B cell (primary cell): Measurements from ENCODE around the gene NAE1. TPM values are rescaled to one million over a fixed set of nuclear protein-coding genes. Genes with fewer than 3 reads are reported as not detected.

ENCODE experiments used
- ATAC-seq: fragments of 200-7000 bp; cut with Tn5 transposase; one replicate; pipeline ENCODE4 v1.10.0; 2021; ENCODE audit warnings: low read depth, mild to moderate bottlenecking, moderate number of reproducible peaks, moderate library complexity
- CTCF ChIA-PET: fragments of 350-600 bp; sonication (Branson Sonifier 250); formaldehyde crosslinking; loops from one replicate; lab custom pipeline; 2021; ENCODE audit warnings: antibody characterized with exemption, inconsistent platforms; lab: Charles Lee
- POLR2A ChIA-PET: fragments of 350-600 bp; sonication (Branson Sonifier 250); formaldehyde crosslinking; loops from one replicate; lab custom pipeline; 2021; ENCODE audit warnings: antibody characterized with exemption; lab: Charles Lee
- DNase-seq: peaks from one replicate; pipeline ENCODE4 v3.0.0; 2013
- H2AFZ ChIP-seq: 2 replicates; pipeline ENCODE4 v1.6.1; 2012; ENCODE audit warnings: mild to moderate bottlenecking, low read depth, low read length; ENCODE audit not compliant: insufficient read depth, poor library complexity, severe bottlenecking
- H3K27ac ChIP-seq, 2 donors: 1 replicate in 1 of 2; 2 replicates in 1 of 2; pipeline ENCODE4 v1.5.1; 2012 to 2013; ENCODE audit warnings: low read length in 2 of 2, mild to moderate bottlenecking in 2 of 2, moderate library complexity in 1 of 2
- H3K27me3 ChIP-seq, 4 experiments: fragments of 200-600 bp in 1 of 4; sonication (generic) in 1 of 4; replicated peaks in 1 of 4; 1 replicate in 2 of 4; 2 replicates in 2 of 4; pipeline versions ENCODE4 v1.6.1 to v1.7.0; 2013 to 2016; ENCODE audit warnings: low read length in 3 of 4, mild to moderate bottlenecking in 2 of 4, mixed read lengths in 1 of 4, moderate library complexity in 1 of 4; ENCODE audit not compliant: insufficient read depth in 4 of 4, control insufficient read depth in 3 of 4; ENCODE audit errors: control extremely low read depth in 1 of 4
- H3K36me3 ChIP-seq, 2 experiments: replicated peaks in 1 of 2; 1 replicate in 1 of 2; 2 replicates in 1 of 2; pipeline versions ENCODE4 v1.6.1 to v1.7.1; 2013; ENCODE audit warnings: low read length in 1 of 2; ENCODE audit not compliant: insufficient read depth in 2 of 2, control insufficient read depth in 1 of 2; ENCODE audit errors: control extremely low read depth in 1 of 2, extremely low read depth in 1 of 2
- H3K4me1 ChIP-seq, 2 donors: fragments of 200-600 bp in 1 of 2; sonication (generic) in 1 of 2; 1 replicate in 1 of 2; 2 replicates in 1 of 2; pipeline versions ENCODE4 v1.5.1 to v1.6.1; 2013 to 2017; ENCODE audit warnings: low read length in 2 of 2; ENCODE audit not compliant: control insufficient read depth in 2 of 2, insufficient read depth in 2 of 2
- H3K4me2 ChIP-seq: replicated peaks from 2 replicates; pipeline ENCODE3; 2012; ENCODE audit warnings: mild to moderate bottlenecking, low read depth, low read length; ENCODE audit not compliant: poor library complexity, severe bottlenecking
- H3K4me3 ChIP-seq, 5 experiments: fragments of 200-600 bp in 1 of 5; sonication (generic) in 1 of 5; 1 replicate in 3 of 5; 2 replicates in 2 of 5; pipeline versions ENCODE4 v1.5.1 to v1.7.0; 2011 to 2016; ENCODE audit warnings: low read length in 4 of 5, mild to moderate bottlenecking in 4 of 5, low read depth in 2 of 5, control low read depth in 1 of 5, moderate library complexity in 1 of 5; ENCODE audit not compliant: insufficient read depth in 1 of 5; ENCODE audit errors: control extremely low read depth in 1 of 5, extremely low read depth in 1 of 5
- H3K79me2 ChIP-seq: fragments of 200-600 bp; sonication (generic); one replicate; pipeline ENCODE4 v1.6.0; 2016; ENCODE audit warnings: low read length; ENCODE audit not compliant: control insufficient read depth, insufficient read depth
- H3K9ac ChIP-seq: fragments of 200-600 bp; sonication (generic); 2 replicates; pipeline ENCODE4 v1.6.1; 2017; ENCODE audit warnings: mild to moderate bottlenecking, low read length, moderate library complexity
- H3K9me3 ChIP-seq, 3 donors: one replicate each; pipeline versions ENCODE4 v1.6.1 to v1.7.1; 2013; ENCODE audit warnings: low read length in 2 of 3; ENCODE audit not compliant: control insufficient read depth in 2 of 3, insufficient read depth in 1 of 3; ENCODE audit errors: control extremely low read depth in 1 of 3
- H4K20me1 ChIP-seq: 2 replicates; pipeline ENCODE4 v1.6.0; 2012; ENCODE audit warnings: mild to moderate bottlenecking, low read length; ENCODE audit not compliant: insufficient read depth, control insufficient read depth, poor library complexity, severe bottlenecking
- H3K27ac Mint-ChIP-seq: one replicate; pipeline ENCODE4 v1.8.0; 2021; ENCODE audit warnings: mixed read lengths
- H3K27me3 Mint-ChIP-seq: one replicate; pipeline ENCODE4 v1.8.0; 2021; ENCODE audit warnings: mixed read lengths
- H3K4me1 Mint-ChIP-seq: one replicate; pipeline ENCODE4 v1.8.0; 2021; ENCODE audit warnings: mixed read lengths
- H3K4me3 Mint-ChIP-seq: one replicate; pipeline ENCODE4 v1.8.0; 2021; ENCODE audit warnings: mixed read lengths
- H3K9me3 Mint-ChIP-seq: one replicate; pipeline ENCODE4 v1.8.0; 2022; ENCODE audit warnings: mixed read lengths; ENCODE audit not compliant: insufficient read depth
- EZH2 ChIP-seq: IDR thresholded peaks from 2 replicates; pipeline ENCODE4 v1.6.1; 2012; ENCODE audit warnings: borderline replicate concordance, low read depth, mild to moderate bottlenecking, moderate library complexity, low read length; ENCODE audit not compliant: insufficient read depth, poor library complexity, severe bottlenecking
- WGBS: methylation state at CpG from one replicate; pipeline ENCODE4 v1.1.5; 2013; ENCODE audit warnings: missing lambda C conversion rate; ENCODE audit not compliant: insufficient coverage; 5-methylcytosine and 5-hydroxymethylcytosine counted together
- intact Hi-C: fragments of 100-400 bp; cut with micrococcal nuclease; formaldehyde crosslinking; loops from one replicate; pipeline ENCODE4 v1.10.0; 2022
- polyA plus RNA-seq: library from polyadenylated mRNA; depleted of rRNA; stranded (reverse); fragments of >200 nt; gene quantifications from 2 replicates; pipeline ENCODE4 v1.2.3, GENCODE V29; 2012
- total RNA-seq, 2 donors: library from RNA; stranded (reverse); fragments of 120-200 nt in 1 of 2; gene quantifications; 1 replicate in 1 of 2; 2 replicates in 1 of 2; pipeline versions ENCODE4 v1.2.3 to v1.2.4, GENCODE V29; 2013 to 2022
- TF ChIP-seq, protein P1 (sequence below): fragments of 200-600 bp; IDR thresholded peaks from one replicate; pipeline ENCODE4 v1.8.0; 2022; ENCODE audit warnings: antibody characterized with exemption, mild to moderate bottlenecking

Gene NAE1
- total and polyA plus RNA-seq, 2 donors (not counting 1 experiment from before 2014, with no cell fraction given): 19.3 to 57.6 TPM

DNA sequence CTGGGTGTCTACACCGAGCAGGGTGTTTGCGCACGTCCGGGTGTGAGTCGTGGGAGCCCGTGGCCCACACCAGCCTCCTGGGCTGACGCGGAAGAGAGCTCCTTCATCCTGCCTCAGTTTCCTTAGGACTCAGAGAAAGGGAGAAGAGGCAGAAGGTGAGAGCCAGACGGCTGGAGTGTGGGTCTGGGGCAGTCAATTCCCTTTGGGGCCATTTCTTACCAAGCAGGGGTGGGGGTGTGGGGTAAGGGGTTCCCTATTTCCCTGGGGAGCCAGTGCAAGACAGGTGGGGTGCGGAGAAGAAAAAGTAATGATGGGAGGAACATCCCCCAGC is 14.3 kb upstream of the NAE1 start:
- H3K9me3 Mint-ChIP-seq: no peaks in the 10 kb centered on the region
- Histone ChIP-seq H3K9me3 (no peaks in the 10 kb centered on the region), H3K9ac (peak overlapping the region; percentile 51), H3K4me1 (peaks cover 17 to 18% of the 10 kb centered on the region in 2 donors), H3K79me2 (no peaks in the 10 kb centered on the region), H3K36me3 (no peaks in the 10 kb centered on the region), H3K4me3 (no peak overlapping the region), H2AFZ (peak overlapping the region; percentile 49), H3K4me2 (peak overlapping the region; percentile 76), H3K27me3 (peaks cover 0 to 39% (median 15%) of the 10 kb centered on the region in 4 experiments), H4K20me1 (no peaks in the 10 kb centered on the region), H3K27ac (no peak overlapping the region)
- H3K27me3 Mint-ChIP-seq: peaks cover 47% of the 10 kb centered on the region
- peak overlapping the region; percentile 32 for H3K4me3 Mint-ChIP-seq
- no peak overlapping the region for H3K27ac Mint-ChIP-seq
- 7% methylated on average over 9 of the region's 10 CpGs for WGBS
- intact Hi-C loops: no loop called here
- TF ChIP-seq EZH2: no peak
- TF ChIP-seq, protein P1, sequence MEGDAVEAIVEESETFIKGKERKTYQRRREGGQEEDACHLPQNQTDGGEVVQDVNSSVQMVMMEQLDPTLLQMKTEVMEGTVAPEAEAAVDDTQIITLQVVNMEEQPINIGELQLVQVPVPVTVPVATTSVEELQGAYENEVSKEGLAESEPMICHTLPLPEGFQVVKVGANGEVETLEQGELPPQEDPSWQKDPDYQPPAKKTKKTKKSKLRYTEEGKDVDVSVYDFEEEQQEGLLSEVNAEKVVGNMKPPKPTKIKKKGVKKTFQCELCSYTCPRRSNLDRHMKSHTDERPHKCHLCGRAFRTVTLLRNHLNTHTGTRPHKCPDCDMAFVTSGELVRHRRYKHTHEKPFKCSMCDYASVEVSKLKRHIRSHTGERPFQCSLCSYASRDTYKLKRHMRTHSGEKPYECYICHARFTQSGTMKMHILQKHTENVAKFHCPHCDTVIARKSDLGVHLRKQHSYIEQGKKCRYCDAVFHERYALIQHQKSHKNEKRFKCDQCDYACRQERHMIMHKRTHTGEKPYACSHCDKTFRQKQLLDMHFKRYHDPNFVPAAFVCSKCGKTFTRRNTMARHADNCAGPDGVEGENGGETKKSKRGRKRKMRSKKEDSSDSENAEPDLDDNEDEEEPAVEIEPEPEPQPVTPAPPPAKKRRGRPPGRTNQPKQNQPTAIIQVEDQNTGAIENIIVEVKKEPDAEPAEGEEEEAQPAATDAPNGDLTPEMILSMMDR: no peak
- DNase-seq: no peak
- no peak for ATAC-seq
- ChIA-PET CTCF (interaction anchor here (1.4 kb wide), 1 partner anchor 15 kb away, joined by 3 read pairs; the partner anchor contains the start of gene NAE1), POLR2A (no interaction called here)
- peaks cover 18% of the 10 kb centered on the region for H3K4me1 Mint-ChIP-seq

DNA sequence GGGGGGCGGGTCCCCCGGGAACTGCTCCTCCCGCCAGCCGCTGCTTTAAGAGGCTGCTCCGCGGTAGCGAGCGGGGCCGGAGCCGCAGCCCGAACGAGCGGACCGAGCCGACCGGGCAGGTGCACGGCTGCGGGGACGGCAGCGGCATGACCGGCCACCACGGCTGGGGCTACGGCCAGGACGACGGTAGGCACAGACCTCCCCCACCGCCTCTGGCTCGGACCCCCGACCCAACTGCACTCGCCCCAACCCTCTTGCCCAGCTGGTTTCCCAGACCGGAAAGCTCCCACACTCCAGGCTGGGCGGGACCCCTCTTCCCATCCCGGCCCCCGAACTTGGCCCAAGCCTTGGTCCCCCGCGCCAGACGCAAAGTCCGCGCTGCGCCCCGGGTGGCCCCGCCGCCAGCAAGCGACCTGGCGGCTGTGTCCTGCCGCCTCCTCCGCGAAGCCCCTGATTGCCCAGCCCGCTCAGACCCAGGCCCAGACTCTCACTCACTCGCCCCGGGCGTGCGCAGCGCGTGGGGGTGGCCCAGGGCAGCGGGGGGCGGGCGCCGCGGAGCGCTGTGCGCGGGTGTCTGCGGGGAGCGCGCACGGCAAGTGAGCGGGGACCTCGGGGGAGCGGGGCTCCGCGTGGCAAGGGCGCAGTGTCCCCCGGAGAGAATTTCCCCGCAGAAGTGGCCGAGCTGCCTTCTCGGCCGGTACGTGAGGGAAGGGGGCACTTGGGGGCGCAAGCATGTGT is 13.7 kb upstream of the NAE1 start, which contains the start of gene CA7:
CA7 (plus strand) TSS at position 73 of the 738 bp plus-strand sequence; CDS start at position 147, 74 bp downstream.
- H3K27ac ChIP-seq: no peak within 1 kb of the TSS
- peaks cover 17 to 18% of the 10 kb centered on the region in 2 donors for H3K4me1 ChIP-seq
- H3K79me2 ChIP-seq: no peaks in the 10 kb centered on the region
- Mint-ChIP-seq H3K27ac (no peak within 1 kb of the TSS), H3K4me1 (peaks cover 18% of the 10 kb centered on the region), H3K9me3 (no peaks in the 10 kb centered on the region), H3K27me3 (peaks cover 47% of the 10 kb centered on the region), H3K4me3 (peak within 1 kb of the TSS; percentile 74)
- H3K9ac ChIP-seq: peak within 1 kb of the TSS; percentile 51
- ChIA-PET CTCF (interaction anchor here (0.8 to 3.3 kb wide), 4 partner anchors 14 to 29 kb away, joined by 3 to 16 read pairs (median 3); partner anchors contain the start of gene NAE1), POLR2A (no interaction called here)
- peak within 1 kb of the TSS in 3 of 5 experiments; percentile 15 to 33 (median 29) for H3K4me3 ChIP-seq
- H3K9me3 ChIP-seq: no peaks in the 10 kb centered on the region
- peak within 1 kb of the TSS; percentile 49 for H2AFZ ChIP-seq
- H3K4me2 ChIP-seq: peak within 1 kb of the TSS; percentile 76
- peaks cover 0 to 39% (median 15%) of the 10 kb centered on the region in 4 experiments for H3K27me3 ChIP-seq
- DNase-seq (no peak), ATAC-seq (no peak)
- H3K36me3 ChIP-seq: no peaks in the 10 kb centered on the region
- intact Hi-C loops: no loop called here
- TF ChIP-seq, protein P1: no peak
- no peak for TF ChIP-seq EZH2
- no peaks in the 10 kb centered on the region for H4K20me1 ChIP-seq
- WGBS: 3% methylated on average over 77 of the region's 79 CpGs
